Stimulated activated naive CD8-positive, alpha-beta T cell treated with anti-CD3 and anti-CD28 coated beads, Interleukin-15, amount 100 ng/mL, for 72 hours (primary cell): Measurements from ENCODE around the gene ADAMTS6.
A peak's percentile ranks its signal among the peaks of the same experiment; 100 is the strongest.

Source experiments
- ATAC-seq: fragments of 150-1000 bp; cut with Tn5 transposase; 2 replicates; pipeline ENCODE4 v1.10.0; 2021; ENCODE audit warnings: mild to moderate bottlenecking, moderate library complexity
- DNase-seq, 2 donors: peaks; one replicate each; pipeline ENCODE4 v3.0.0; 2021 to 2022
- H3K27ac Mint-ChIP-seq, 2 donors: one replicate each; pipeline ENCODE4 v1.8.0; 2022; ENCODE audit warnings: mild to moderate bottlenecking in 2 of 2, mixed read lengths in 2 of 2, moderate library complexity in 2 of 2
- H3K27me3 Mint-ChIP-seq: one replicate; pipeline ENCODE4 v1.8.0; 2022; ENCODE audit warnings: mixed read lengths
- H3K4me1 Mint-ChIP-seq: one replicate; pipeline ENCODE4 v1.8.0; 2022; ENCODE audit warnings: mild to moderate bottlenecking, mixed read lengths
- H3K4me3 Mint-ChIP-seq, 2 donors: one replicate each; pipeline ENCODE4 v1.8.0; 2022; ENCODE audit warnings: mild to moderate bottlenecking in 2 of 2, mixed read lengths in 2 of 2, moderate library complexity in 1 of 2
- H3K9me3 Mint-ChIP-seq, 2 donors: one replicate each; pipeline ENCODE4 v1.8.0; 2022; ENCODE audit warnings: mixed read lengths in 2 of 2

The ADAMTS6 gene

DNA sequence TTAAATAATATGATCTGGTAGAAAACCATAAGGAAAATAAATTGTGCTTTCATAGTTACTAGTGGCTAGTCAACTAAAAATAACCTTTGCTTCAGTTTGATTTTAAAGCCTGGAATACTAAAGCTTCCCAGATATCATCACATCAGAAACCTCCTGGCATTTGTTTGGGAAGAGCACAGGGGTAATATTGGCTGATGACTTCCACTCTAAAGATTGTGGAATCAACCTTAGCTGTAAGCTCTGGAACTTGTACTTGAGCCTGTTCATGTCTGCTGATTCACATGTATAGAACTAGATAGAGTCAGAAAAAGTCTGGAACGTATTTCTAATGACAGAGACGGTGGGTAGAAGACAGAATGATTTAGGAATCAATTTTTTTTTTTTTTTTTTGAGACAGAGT, 367.9 kb downstream of the ADAMTS6 start:
- ATAC-seq (no peak), DNase-seq (no peak)
- H3K27ac Mint-ChIP-seq, result no peak overlapping the region
- no peaks in the 10 kb centered on the region for H3K4me1 Mint-ChIP-seq
- H3K9me3 Mint-ChIP-seq, result peaks cover 5 to 8% of the 10 kb centered on the region in 2 donors
- H3K27me3 Mint-ChIP-seq, result peaks cover 7% of the 10 kb centered on the region
- H3K4me3 Mint-ChIP-seq, result no peak overlapping the region

DNA sequence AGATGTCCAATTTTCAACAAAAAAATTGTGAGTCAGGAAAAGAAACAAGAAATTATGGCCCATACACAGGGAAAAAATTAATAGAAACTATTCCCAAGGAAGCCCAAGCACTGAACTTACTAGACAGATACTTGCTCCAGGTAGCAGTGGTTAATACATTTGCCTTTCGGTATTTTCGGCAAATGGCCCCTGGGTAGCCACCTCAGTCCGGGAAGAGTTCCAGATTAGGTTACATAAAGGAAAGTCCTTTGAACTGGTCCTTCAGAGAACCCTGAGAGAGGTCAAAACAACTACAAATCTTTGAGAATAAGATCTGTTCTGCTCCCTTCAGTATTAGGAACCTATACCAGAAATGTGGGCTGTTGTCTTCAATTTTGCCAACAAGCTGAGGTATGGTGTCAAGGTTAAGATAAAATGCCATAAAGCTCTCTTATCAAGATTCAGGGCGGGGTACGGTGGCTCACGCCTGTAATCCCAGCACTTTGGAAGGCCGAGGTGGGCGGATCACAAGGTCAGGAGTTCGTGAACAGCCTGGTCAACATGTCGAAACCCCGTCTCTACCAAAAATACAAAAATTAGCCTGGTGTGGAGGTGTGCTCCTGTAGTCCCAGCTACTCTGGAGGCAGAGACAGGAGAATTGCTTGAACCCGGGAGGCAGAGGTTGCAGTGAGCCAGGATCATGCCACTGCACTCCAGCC, 369.6 kb downstream of the ADAMTS6 start:
- ATAC-seq, result no peak
- H3K9me3 Mint-ChIP-seq, result no peaks in the 10 kb centered on the region

DNA sequence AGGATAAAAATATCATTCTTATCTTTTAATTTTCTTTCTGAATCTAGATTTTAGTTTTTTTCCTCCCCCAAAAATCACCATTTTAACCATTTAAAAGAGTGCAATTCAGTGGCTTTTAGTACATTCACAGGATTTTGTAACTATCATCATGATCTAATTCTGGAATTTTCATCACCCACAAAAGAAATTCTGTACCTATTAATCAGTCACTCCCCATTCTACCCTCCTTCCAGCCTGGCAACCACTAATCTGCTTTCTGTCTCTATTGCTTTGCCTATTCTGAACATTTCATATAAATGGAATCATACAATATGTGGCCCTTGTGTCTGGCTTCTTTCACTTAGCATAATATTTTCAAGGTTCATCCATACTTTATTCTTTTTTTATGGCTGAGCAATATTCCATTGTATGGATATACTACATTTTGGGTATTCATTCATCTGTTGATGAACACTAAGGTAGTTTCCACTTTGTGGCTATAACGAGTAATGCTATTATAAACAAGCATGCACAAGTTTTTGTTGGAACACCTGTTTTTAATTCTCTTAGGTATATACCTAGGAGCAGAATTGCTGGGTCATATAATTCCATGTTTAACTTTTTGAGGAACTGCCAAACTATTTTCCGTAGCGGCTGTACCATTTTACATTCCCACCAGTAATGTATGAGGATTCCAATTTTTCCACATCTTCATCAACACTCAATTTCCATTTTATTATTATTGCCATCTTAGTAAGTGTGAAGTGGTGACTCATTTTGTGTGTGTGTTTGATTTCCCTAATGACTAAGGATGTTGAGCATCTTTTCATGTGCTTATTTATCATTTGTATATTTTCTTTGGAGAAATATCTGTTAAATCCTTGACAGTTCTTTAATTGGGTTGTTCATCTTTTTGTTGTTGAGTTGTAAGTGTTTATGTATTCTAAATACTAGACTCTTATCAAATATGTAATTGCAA, 372.7 kb downstream of the ADAMTS6 start:
- Mint-ChIP-seq H3K4me3 (no peak overlapping the region), H3K4me1 (peaks cover 25% of the 10 kb centered on the region), H3K27ac (no peak overlapping the region), H3K9me3 (no peaks in the 10 kb centered on the region), H3K27me3 (peaks cover 7% of the 10 kb centered on the region)
- DNase-seq (no peak), ATAC-seq (no peak)

More for the DNA sequence above, 369.6 kb downstream of the ADAMTS6 start:
- Mint-ChIP-seq H3K4me1 (no peaks in the 10 kb centered on the region), H3K27me3 (peaks cover 7% of the 10 kb centered on the region), H3K4me3 (no peak overlapping the region), H3K27ac (no peak overlapping the region)
- DNase-seq, result no peak

DNA sequence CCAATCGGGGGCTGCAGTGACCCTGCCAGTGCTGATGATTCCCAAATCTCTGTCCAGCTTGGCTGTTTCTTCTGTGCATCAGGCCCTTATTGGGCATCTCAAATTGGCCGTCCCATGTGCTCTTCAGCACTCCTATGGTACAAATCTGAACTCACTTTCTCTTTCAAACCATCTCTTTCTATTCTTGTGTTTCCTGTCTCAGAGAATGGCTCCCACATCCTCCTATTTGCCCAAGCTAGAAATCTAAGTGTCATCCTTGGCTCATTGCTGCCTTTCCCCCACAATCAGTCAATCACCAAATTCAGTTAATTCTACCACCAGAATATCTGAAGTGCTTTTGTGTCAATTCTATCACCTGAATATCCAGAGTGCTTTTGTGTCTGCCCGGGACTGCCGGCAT, 376.4 kb downstream of the ADAMTS6 start:
- H3K27me3 Mint-ChIP-seq, result no peaks in the 10 kb centered on the region
- no peaks in the 10 kb centered on the region for H3K9me3 Mint-ChIP-seq
- peak overlapping the region; percentile 14 to 27 for H3K4me3 Mint-ChIP-seq
- H3K4me1 Mint-ChIP-seq, result peaks cover 54% of the 10 kb centered on the region
- no peak for DNase-seq
- no peak overlapping the region for H3K27ac Mint-ChIP-seq
- ATAC-seq, result peak; percentile 30

DNA sequence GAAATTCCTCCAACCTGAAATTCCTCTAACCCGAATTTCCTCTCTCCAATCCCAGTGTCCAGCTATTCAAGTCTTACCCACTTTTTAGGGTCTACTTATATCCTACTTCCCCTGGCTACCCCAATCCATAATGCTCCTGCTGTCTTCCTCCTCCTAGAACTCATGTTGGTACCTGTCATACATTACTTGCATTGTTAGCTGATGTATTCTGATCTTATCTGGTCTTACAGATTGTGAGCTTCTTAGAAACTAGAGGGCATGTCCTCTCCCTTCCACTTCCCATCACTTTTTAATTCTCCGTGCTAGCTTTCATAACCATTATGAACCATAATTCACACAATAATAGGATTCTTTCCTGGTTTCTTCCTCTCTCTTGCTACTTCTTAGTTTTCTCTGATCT, 376.9 kb downstream of the ADAMTS6 start:
- H3K27ac Mint-ChIP-seq, result no peak overlapping the region
- DNase-seq (no peak), ATAC-seq (no peak)
- peaks cover 54% of the 10 kb centered on the region for H3K4me1 Mint-ChIP-seq
- no peaks in the 10 kb centered on the region for H3K27me3 Mint-ChIP-seq
- no peaks in the 10 kb centered on the region for H3K9me3 Mint-ChIP-seq
- H3K4me3 Mint-ChIP-seq, result peak overlapping the region in 1 of 2 donors; percentile 27

DNA sequence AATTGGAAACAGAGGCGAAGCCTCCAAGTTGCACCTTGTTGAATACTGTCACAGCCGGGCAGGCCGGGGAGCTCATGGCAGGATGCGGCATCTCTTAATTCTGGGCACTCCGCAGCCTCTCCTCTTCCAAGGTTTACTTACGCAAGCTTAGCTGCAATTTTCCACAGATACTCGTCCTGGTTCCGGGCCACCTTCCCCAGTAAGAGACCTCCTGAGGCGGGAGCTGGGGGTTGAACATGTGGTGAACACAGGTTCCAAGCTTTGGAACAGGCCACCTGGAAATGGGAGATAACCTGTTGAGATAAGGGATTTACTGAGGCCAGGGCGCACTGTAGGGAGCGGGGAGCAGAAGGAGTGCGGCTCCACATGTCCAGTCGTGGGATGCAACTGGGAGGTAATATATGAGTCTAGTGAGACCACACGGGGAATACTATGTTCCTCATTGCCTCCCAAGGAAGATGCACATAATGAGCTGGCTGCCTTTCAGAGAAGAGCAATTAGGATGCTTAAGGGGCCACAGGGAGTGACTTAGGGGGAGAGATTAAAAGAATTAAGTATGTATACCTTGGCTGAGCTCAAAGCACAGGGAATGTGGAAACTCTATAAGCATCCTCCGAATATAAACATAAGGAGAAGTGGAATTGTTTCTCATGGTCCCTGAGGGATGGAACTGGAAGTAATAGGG, 377.8 kb downstream of the ADAMTS6 start:
- Mint-ChIP-seq H3K4me3 (peak overlapping the region; percentile 75 to 78), H3K4me1 (peaks cover 54% of the 10 kb centered on the region), H3K9me3 (no peaks in the 10 kb centered on the region), H3K27ac (peak overlapping the region; percentile 92 to 96), H3K27me3 (no peaks in the 10 kb centered on the region)
- DNase-seq (no peak), ATAC-seq (no peak)

DNA sequence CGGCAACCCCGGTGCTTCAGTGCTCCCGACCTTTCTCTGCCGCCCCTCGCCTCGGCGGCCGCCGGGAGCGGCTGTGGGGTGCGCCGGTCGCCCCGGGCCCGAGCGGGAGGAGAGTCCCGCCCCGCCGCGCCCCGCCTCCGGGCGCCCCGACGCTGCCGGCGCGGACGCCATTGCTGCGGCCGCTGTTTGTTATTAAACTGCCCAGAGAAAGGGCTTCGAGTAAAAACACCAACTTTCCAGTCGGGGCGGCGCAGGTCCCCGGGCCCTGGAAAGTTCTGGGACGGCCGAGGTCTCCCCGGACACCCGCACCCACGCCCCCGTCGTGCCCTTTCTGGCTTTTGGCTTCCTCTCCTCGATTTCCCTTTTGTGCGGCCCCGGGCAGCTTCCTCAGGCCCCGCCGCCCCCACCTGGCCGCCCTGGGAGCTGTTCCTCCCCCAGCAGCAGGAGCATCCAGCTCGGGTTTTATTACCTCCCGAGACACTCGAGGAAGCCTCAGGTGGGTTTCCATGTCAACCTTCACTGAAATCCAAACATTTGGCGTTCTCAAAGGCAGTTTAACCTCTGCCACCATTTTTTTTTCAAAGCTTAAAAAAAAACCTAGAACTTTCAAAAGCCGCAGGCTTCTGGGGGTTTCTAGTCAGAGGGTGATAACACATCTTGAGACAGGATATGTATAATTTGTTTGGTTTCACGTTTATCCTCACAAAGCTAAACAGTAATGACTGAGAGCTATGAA, 378.6 kb downstream of the ADAMTS6 start:
- ATAC-seq, result peak; percentile 81
- H3K27ac Mint-ChIP-seq, result peak overlapping the region; percentile 92 to 96
- H3K27me3 Mint-ChIP-seq, result no peaks in the 10 kb centered on the region
- H3K4me1 Mint-ChIP-seq, result peaks cover 54% of the 10 kb centered on the region
- H3K9me3 Mint-ChIP-seq, result no peaks in the 10 kb centered on the region
- peak overlapping the region; percentile 84 to 87 for H3K4me3 Mint-ChIP-seq
- peak; percentile 64 to 65 for DNase-seq

DNA sequence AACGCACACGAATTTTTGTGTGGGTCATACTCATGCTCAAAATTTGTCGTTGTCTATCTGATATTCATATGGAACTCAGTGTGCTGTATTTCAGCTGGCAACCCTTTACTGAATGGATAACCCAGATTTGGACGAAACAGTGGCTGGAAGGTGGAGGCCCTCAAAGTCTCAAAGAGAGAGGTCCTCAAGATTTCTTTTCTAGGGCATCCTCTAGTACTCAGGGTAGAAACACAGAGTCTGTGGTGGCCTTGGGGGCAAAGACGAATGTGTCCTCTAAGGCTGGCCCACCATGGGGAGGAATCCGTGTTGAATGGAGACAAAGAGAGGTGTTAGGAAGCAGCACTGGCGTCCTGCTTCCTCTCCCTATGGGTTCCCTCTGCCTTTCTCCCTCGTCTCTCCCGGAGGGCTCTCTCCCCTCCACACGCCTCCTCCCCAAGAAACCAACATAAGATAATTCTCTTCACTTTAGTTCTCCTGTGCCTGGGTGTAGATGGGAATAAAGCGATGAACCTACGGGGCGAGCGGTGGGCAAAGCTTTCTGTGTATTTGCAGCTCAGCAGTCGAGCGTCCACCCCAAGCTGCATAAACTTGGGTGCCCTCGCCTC, 379.2 kb downstream of the ADAMTS6 start:
- Mint-ChIP-seq H3K9me3 (no peaks in the 10 kb centered on the region), H3K27ac (peak overlapping the region; percentile 92 to 94), H3K4me1 (peaks cover 54% of the 10 kb centered on the region), H3K4me3 (peak overlapping the region; percentile 84 to 87), H3K27me3 (no peaks in the 10 kb centered on the region)
- DNase-seq (no peak), ATAC-seq (peak; percentile 3)

DNA sequence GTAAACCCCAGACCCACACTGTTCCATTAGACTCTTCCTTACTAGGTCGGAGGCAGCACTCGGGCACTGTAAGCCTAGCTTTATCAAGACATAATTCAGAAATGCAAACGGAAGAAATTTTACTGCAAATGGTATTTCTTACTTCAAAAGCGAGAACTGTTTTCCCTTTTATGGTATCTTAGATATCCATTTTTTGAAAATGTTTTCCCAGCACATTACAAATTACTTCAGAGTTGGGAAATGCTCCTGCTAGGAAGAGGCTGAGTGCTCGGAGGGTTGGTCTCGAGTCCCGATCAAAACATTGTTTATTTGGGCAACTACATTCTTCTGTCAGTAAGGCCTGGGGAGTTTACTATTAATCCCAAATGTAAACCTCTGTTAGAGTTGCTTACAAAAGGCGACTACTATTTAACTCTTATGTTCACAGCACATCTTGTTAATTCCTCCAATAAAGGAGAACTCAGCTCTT, 380.1 kb downstream of the ADAMTS6 start:
- Mint-ChIP-seq H3K9me3 (no peaks in the 10 kb centered on the region), H3K27ac (no peak overlapping the region), H3K27me3 (no peaks in the 10 kb centered on the region), H3K4me3 (no peak overlapping the region), H3K4me1 (peaks cover 54% of the 10 kb centered on the region)
- no peak for DNase-seq
- ATAC-seq, result no peak

DNA sequence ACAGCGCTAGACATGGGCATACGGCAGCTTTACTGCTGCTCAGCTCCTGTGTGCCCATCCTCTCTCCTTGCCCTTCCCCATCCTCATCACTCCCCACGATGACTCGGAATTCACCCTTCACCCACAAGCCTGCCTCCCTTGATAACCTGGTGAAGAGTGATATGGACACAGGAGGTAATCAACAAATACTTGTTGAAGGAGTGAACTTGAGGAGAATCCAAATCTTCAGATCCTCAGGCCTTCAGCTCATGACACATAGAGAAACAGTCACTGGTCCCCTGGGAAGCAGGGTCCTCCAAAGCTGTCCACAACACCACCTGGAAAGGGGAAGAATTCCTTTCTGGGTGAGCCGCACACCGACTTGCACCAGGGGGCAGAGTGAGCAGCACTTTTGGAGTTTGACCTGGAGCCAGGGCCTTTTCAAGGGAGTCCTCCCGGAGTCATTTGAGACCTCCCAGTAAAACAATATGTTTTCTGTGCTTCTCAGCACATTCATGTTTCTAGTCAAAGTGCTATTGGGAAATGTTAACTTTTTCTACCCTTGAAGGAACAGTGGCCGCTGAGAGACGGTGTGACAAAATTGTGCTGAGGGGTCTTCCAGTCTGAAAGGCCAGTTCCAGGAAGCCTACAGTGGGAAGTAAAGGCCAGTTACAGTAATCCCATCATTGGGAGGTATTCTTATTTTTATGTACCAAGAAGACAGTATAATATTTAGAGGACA, 380.6 kb downstream of the ADAMTS6 start:
- DNase-seq, result peak in 1 of 2 donors; percentile 19
- Mint-ChIP-seq H3K9me3 (no peaks in the 10 kb centered on the region), H3K27me3 (no peaks in the 10 kb centered on the region), H3K4me3 (no peak overlapping the region), H3K4me1 (peaks cover 49% of the 10 kb centered on the region), H3K27ac (no peak overlapping the region)
- ATAC-seq, result no peak
